HL-60 (cell line): ENCODE measurements around the gene RASA2.

Experiments used
- DNase-seq, 2 experiments: peaks; one replicate each; pipeline ENCODE4 v3.0.0-alpha.2; 2010 to 2020; ENCODE audit warnings: low read depth in 1 of 2, low spot score in 1 of 2
- H3K27ac ChIP-seq: fragments of 250-450 bp; sonication (Bioruptor Pico); replicated peaks from 2 replicates; pipeline ENCODE4 v1.5.1; 2020; ENCODE audit warnings: mild to moderate bottlenecking, moderate library complexity
- H3K27me3 ChIP-seq: fragments of 250-450 bp; sonication (Bioruptor Pico); 2 replicates; pipeline ENCODE4 v1.5.1; 2021; ENCODE audit warnings: mild to moderate bottlenecking, moderate library complexity; ENCODE audit not compliant: insufficient read depth, poor library complexity, severe bottlenecking
- H3K4me3 ChIP-seq: replicated peaks from 2 replicates; pipeline ENCODE4 v1.5.1; 2011; ENCODE audit warnings: mild to moderate bottlenecking, control low read depth, low read length; ENCODE audit not compliant: insufficient read depth
- GABPA ChIP-seq: IDR thresholded peaks from 2 replicates; pipeline ENCODE4 v1.6.1; 2012; ENCODE audit warnings: low read depth
- POLR2AphosphoS5 ChIP-seq: IDR thresholded peaks from 2 replicates; pipeline ENCODE4 v1.6.1; 2012; ENCODE audit warnings: low read depth
- SPI1 ChIP-seq: IDR thresholded peaks from 2 replicates; pipeline ENCODE4 v1.6.1; 2012; ENCODE audit warnings: low read depth, mild to moderate bottlenecking, borderline replicate concordance
- TF ChIP-seq, protein P1 (sequence below): IDR thresholded peaks from 2 replicates; pipeline ENCODE4 v1.6.1; 2012; ENCODE audit warnings: low read depth; ENCODE audit not compliant: insufficient replicate concordance
- TF ChIP-seq, protein P2 (sequence below): IDR thresholded peaks from one replicate; pipeline ENCODE4 v1.5.1; 2011; ENCODE audit warnings: low read length, control low read depth, inconsistent platforms; ENCODE audit not compliant: insufficient read depth

RASA2 gene

DNA sequence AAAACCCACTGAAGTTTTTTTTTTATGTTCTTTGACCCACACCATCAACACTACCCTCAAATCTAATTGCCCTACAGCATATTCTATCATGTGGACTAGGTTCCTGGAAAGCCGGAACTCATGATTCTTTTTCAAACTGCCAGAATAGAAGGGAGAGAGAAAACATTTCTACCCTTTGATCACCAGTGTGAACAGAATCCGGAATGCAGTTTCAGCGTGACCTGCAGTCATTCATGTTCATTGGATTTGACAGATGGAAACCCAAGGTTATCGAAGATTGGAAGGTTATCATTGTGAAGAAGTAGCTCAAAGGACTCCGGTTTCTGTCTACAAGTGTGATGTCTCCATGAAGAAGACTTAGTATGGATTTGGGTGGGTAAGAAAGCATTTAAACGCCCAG lies 39.4 kb upstream of the RASA2 start:
- TF ChIP-seq SPI1: no peak
- TF ChIP-seq, protein P1, sequence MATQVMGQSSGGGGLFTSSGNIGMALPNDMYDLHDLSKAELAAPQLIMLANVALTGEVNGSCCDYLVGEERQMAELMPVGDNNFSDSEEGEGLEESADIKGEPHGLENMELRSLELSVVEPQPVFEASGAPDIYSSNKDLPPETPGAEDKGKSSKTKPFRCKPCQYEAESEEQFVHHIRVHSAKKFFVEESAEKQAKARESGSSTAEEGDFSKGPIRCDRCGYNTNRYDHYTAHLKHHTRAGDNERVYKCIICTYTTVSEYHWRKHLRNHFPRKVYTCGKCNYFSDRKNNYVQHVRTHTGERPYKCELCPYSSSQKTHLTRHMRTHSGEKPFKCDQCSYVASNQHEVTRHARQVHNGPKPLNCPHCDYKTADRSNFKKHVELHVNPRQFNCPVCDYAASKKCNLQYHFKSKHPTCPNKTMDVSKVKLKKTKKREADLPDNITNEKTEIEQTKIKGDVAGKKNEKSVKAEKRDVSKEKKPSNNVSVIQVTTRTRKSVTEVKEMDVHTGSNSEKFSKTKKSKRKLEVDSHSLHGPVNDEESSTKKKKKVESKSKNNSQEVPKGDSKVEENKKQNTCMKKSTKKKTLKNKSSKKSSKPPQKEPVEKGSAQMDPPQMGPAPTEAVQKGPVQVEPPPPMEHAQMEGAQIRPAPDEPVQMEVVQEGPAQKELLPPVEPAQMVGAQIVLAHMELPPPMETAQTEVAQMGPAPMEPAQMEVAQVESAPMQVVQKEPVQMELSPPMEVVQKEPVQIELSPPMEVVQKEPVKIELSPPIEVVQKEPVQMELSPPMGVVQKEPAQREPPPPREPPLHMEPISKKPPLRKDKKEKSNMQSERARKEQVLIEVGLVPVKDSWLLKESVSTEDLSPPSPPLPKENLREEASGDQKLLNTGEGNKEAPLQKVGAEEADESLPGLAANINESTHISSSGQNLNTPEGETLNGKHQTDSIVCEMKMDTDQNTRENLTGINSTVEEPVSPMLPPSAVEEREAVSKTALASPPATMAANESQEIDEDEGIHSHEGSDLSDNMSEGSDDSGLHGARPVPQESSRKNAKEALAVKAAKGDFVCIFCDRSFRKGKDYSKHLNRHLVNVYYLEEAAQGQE: no peak
- no peak for TF ChIP-seq GABPA
- TF ChIP-seq, protein P2, sequence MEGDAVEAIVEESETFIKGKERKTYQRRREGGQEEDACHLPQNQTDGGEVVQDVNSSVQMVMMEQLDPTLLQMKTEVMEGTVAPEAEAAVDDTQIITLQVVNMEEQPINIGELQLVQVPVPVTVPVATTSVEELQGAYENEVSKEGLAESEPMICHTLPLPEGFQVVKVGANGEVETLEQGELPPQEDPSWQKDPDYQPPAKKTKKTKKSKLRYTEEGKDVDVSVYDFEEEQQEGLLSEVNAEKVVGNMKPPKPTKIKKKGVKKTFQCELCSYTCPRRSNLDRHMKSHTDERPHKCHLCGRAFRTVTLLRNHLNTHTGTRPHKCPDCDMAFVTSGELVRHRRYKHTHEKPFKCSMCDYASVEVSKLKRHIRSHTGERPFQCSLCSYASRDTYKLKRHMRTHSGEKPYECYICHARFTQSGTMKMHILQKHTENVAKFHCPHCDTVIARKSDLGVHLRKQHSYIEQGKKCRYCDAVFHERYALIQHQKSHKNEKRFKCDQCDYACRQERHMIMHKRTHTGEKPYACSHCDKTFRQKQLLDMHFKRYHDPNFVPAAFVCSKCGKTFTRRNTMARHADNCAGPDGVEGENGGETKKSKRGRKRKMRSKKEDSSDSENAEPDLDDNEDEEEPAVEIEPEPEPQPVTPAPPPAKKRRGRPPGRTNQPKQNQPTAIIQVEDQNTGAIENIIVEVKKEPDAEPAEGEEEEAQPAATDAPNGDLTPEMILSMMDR: no peak
- no peak for TF ChIP-seq POLR2AphosphoS5
- Histone ChIP-seq H3K4me3 (no peak overlapping the region), H3K27ac (no peak overlapping the region), H3K27me3 (no peaks in the 10 kb centered on the region)
- no peak for DNase-seq

DNA sequence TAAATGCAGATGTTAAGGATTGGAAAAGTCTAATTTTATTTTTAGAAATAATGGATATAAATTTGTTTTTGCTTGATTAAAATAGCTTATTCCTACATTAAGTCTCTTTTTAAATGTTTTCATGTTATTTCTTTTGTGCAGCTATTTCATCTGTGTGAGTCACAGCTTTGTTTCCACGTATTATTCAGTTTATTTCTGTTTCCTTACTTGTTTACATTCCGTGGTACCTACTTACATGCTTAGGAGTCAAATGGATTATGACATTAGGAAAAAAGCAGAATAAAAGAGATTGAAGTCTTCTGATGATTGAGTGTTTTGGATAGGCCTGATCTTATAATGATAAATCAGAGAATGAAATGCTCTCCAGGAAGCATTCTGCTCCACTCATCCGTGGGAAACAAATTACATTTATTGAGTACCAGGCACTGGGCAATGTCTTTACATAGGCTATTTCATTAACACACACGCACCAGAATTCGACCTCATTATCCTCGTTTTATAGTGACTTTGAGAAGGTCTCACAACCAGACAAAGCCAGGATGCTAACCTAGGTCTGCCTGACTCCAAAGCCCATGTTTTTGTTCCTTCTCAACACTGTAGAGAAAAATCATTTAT lies 38.1 kb upstream of the RASA2 start:
- no peak for DNase-seq
- H3K4me3 ChIP-seq: no peak overlapping the region
- no peaks in the 10 kb centered on the region for H3K27me3 ChIP-seq
- H3K27ac ChIP-seq: no peak overlapping the region
- TF ChIP-seq, protein P2: no peak
- TF ChIP-seq, protein P1: no peak
- TF ChIP-seq POLR2AphosphoS5 (no peak), SPI1 (no peak), GABPA (no peak)

DNA sequence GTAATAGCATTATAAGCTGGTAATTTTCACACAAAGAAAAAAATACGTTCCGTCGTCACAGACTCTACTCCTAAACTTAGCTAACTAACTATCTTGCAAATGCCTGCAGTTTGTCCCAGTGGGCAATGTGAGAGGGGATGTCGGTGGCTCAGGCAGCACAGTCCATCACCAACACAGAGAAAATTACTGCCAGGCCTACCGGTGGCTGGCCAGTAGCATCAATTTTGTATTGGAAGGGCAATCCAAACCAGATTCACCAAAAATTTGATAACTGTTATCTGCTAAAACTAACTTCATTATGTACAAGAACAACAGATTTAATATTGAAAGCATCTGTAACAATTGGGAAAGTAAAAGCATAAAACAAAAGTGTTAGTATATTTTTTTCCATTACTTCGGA lies 37.4 kb upstream of the RASA2 start:
- Histone ChIP-seq H3K4me3 (no peak overlapping the region), H3K27me3 (no peaks in the 10 kb centered on the region), H3K27ac (no peak overlapping the region)
- DNase-seq: no peak
- no peak for TF ChIP-seq SPI1
- TF ChIP-seq, protein P1: no peak
- TF ChIP-seq GABPA: no peak
- TF ChIP-seq, protein P2: no peak
- TF ChIP-seq POLR2AphosphoS5: no peak
